NAMALWA (cell line): ENCODE data around the gene COQ7.
A peak's percentile ranks its signal among the peaks of the same experiment; 100 is the strongest.

Source experiments
- DNase-seq: peaks from one replicate; pipeline ENCODE4 v3.0.0-alpha.2; 2015; ENCODE audit warnings: low spot score

Gene COQ7

DNA sequence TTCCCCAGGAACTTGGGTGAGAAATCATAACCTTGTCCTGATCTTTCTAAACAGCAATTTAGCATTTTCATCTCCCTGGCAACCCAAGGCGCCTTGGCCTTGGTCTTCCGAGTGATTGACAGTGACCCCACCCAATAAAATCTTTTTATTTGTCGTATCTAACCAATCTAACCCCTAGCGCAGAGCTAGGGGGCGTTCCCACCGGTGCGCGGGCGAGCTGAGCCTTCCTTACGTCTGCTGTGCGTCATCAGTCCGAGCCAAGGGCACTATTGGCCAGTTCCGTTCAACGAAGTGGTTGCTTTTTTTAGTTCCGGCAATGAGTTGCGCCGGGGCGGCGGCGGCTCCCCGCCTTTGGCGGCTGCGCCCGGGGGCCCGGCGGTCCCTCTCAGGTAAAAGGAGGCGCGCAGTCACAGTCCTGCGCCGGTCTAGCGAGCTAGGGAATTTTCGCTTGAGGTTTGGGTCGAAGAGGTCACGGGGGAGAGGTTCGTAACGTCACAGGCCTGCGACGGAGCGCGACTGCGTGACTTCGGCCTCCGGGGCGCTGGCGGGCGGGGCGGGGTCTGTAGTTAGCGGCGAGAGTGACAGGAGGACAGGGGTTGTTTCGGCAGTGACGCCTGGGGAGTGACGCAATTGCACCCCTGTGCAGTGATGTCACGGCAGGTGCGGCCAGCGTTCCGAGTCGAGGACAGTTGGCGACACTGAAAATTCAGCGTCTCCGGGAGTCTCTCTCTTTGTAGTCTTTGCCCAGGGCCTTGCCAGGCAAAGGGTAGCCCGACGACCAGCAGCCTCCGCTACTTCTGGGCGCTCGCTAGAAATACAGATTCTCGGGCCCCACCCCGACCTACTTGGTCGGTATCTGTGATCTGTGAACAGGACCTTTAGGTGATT lies at the start of gene COQ7:
Gene COQ7 (plus strand): TSS at position 266 of the 888 bp plus-strand sequence. CDS start 51 bp downstream, at position 317.
- DNase-seq: peak; percentile 100

DNA sequence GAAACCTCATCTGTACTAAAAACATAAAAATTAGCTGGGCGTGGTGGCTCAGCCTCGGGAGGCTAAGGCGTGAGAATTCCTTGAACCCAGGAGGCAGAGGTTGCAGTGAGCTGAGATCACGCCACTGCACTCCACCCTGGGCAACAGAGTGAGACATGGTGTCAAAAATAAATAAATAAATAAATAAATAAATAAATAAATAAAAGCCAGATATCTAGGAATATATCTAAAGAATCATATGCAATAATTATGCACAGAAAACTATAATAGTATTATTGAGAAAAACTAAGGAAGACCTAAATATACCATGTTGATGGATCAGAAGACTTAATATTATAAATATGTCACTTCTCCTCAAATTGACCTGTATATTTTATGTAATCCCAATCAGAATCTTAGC lies 46.7 kb upstream of the COQ7 start:
- DNase-seq: no peak

DNA sequence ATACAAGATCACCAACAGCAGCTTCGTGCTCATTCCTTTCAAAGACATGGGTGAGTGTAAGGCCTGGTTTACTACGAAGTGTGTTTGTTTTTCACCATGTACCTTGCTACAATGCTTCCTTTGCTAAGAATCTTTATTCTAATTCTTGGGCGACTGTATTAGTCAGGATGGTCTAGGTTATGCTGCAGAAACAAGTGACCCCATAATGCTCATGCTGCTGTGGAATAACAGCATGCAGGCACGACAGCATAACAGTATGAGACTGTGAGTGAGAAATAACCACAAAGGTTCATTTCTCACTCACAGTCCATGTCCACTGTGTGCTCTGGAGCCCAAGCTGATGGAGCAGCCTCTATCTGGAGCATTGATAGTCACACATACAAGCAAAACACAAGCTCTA lies 45.7 kb upstream of the COQ7 start:
- no peak for DNase-seq

DNA sequence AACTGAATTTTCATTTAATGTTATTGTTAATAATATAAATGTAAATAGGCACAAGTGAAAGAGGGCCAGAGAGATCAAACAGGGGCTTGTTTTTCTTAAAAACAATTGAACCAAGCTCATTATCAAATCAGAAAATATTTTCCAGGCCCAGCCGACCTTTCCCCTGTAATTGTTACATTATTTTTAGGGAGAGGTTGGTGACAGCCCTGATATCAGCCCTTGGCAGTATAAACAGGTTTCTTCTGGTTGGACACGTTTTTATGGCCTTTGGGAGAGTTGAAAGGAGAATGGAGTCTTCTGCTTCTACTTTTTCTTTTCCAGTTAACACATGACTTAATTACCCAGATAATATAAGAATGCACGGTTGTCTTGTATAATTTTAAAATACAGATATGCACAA lies 40.0 kb upstream of the COQ7 start:
- no peak for DNase-seq

DNA sequence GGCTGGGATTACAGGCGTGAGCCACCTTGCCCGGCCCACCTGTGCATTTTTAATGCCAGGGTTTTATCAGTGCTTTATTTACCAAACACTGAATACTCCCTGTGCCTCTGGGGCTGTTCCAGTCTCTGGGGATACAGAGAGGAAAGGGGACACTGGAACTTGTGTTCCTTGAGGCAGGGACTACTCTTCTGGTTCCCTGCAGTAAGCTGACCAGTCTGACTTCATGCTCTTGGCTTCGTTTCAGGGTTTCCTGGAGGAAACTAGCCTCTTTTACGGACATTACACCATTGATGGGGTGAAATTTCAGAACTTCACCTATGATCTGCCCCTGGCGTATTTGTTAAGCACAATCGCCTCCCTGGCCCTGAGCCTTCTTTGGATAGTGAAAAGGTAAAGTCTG lies 37.4 kb upstream of the COQ7 start:
- no peak for DNase-seq

DNA sequence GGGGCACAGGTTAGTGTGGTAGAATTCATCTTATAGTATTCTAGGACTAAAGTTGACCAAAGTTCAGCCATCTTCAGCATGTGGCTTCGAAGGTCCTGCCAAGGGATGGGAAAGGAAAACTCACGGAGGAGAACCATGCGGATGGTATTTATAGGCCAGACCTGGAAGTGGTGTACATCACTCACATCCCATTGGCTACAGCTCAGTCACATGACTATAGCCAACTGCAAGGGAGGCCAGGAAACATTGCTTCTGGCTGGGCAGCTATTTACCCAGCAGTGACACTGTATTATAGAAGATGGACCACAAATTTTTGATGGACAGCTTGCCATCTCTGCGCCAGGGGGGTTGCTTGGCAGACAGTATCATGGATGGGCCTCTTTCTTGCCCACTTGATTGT lies 35.7 kb upstream of the COQ7 start:
- DNase-seq: no peak

DNA sequence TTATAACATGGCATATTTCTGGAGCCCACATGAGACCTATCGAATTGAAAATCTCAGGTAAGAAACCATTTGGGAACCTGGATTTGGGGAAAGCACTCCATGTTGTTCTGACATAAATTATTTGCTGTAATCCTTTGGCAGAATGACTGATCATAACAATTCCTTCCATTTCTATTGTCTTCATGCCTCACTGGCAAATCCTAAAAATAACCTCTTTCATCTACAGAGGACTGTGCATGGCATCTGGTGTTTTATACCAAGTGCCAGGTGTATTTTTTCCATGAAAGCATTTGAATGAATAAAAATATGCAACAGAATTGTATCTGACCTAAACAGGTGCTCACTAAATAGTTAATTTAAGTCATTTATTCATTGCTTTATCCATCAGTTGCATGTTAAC lies 33.7 kb upstream of the COQ7 start:
- no peak for DNase-seq

DNA sequence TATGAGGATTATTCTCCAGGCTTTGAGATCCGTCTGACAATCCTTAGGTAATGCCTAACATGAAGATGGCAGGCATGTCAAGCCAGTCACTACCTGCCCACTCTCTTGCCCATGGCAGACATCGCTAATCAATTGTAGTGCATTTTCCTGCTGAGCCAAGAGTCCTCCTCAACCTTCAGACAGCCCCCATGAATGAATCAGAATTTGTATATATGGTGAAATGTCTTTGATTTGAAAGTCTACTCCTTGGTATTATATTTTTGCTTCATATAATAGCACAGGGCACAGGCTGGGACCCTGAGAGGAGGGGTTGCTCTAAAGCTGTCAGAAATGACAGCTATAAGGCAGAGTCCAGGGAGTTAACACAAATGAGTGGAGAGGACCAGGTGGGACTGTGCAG lies 27.0 kb upstream of the COQ7 start:
- no peak for DNase-seq

DNA sequence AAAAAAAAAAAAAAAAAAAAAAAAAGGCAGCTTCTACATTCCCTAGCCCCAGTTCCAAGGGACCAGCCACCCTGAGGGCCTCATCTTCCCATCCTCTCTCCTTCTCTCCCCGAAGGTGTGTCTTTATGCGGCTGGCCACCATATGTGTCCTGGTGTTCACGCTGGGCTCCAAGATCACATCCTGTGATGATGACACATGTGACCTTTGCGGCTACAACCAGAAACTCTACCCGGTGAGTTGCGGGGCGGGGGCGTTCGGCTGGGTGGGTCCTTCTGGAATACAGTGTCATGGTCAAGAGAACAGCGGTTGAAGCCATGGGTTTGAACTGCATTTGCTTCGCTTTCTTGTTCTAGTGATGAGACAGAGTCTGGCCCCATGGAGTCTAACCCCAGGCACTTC lies 22.6 kb upstream of the COQ7 start:
- no peak for DNase-seq

DNA sequence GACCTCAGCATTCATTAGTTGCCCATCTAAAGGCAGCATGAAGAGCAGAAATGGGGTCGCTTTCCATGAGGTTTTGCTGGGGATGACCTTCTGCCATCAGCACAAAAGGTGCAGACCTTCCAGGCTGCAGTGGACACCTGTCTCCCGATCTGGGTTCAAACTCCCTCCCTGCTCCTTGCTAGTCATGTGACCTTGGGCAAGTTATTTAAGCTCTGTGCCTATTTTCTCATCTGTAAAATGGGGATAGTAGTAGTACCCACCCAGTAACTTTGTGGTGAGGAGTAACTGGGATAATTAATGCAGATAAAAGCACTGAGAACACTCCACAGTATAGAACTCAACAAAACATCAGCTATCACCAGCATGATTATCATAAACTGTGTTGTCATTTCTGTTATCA lies 21.4 kb upstream of the COQ7 start:
- no peak for DNase-seq

DNA sequence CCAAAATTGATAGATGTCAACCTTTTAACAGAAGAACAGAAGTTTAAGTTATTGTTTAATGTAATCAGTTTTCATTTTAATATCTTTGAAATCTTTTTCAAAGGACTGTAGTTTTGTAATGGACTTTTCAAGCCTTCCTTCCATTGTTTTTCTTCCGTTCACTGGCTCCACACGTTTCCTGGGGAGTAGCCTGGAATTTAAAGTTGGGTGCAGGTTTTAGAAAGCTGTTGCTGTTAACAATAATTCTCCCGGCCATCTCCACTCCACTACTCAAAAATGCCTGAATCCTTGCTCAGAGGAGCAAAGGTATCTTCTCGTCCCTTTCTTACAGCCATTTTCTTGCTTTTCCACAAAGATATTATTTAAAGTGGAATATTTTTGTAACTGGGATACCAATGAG lies 4.7 kb upstream of the COQ7 start:
- DNase-seq: no peak

DNA sequence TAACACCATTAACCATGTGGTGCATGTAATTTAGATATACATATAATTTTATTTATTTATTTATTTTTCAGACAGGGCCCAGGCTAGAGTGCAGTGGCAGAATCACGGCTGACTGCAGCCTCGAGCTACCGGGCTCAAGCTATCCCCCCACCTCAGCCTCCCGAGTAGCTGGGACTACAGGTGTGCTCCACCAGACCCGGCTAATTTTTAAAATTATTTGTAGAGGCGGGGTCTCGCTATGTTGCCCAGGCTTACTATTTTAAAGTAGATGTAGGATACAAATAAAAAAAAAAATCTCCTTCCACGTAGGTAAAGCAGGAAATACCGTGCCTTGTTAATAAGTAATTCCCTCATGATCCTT lies 446 bp upstream of the COQ7 start:
- DNase-seq: no peak

DNA sequence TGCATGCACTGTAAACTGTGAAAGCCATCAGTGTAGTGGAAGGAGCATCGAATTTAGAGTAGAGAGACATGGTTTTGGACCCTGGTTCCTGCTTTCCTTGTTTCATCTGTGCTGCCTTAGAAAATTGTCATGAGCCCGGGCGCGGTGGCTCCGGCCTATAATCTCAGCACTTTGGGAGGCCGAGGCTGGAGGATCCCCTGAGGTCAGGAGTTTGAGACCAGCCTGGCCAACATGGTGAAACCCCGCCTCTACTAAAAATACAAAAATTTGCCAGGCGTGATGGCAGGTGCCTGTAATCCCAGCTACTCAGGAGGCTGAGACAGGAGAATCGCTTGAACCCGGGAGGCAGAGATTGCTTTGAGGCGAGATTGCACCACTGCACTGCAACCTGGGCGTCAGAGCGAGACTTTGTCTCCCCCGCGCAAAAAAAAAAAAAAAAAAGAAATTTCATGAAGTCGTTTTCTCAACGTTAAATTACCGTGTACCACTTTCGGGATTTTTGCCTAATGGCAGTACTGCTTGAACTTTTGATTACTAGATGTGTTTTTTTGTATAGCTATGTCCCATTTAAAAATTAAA lies 912 bp downstream of the COQ7 start:
- no peak for DNase-seq

DNA sequence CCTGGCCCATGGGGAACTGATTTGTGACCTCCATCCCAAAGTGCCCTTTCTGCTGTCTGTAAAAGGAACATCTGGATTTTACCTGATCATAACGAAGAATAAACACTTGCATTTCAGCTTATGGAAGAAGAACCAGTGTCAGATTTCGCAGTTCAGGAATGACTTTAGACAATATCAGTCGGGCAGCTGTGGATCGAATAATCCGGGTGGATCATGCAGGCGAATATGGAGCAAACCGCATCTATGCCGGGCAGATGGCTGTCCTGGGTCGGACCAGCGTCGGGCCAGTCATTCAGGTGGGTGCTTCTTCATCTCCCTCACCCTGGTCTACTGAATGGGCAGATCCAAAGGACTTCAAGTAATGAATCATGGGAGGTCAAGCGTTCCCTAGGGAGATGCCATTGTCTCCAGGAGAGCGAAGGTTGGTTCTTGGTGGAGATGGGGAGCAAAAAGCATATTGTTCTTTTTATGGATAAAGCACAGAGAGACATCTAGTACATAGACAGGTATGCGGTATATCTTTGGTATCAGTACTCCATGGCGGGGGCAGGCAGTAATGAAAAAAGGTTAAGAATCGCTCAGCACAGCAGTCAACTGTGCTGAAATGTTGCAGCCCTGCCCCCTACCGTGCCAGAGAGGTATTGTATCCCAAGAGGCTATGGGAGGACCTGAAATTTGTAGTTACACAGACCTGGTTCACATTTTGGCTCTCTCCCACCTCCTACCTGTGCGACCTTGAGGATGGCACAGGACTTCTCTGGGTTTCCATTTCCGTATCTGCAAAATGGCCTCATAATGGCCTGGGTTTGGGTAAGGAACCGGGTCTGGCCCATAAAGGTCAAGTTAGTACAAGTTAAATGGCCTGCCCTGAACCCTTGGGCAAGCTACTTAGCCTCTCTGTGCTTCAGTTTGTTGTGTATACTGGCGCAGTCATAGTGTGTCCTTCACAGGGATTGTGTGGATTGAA lies 4.7 kb downstream of the COQ7 start:
- DNase-seq: peak; percentile 80

DNA sequence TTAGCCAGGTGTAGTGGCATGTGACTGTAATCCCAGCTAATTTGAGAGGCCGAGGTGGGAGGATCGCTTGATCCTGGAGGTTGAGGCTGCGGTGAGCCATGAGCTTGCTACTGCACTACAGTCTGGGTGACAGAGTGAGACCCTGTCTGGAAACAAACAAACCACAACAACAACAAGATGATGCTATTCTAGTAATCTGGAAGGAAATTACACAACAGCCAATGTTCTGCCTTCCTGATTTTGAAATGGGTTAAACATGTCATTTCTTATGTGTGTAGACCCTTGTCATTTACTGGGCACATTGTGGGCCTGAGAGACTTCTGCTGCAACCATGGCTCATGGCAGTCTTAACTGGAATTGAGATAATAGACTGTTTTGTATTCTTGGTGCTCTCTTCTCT lies 5.9 kb downstream of the COQ7 start:
- no peak for DNase-seq

DNA sequence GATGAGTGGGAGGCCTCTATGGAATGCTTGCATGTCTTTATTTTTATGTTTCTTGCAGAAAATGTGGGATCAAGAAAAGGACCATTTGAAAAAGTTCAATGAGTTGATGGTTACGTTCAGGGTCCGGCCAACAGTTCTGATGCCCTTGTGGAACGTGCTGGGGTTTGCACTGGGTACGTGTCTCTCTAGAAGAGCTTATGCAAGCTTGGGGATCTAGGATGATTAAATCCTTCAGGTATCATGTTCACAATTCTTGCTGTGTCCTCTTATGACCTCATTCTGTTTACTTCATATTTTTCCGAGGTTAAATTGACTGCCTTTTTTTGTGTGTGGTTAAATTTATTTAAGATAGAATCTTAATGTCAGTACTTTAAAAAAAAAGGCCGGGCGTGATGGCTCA lies 6.4 kb downstream of the COQ7 start:
- DNase-seq: no peak

DNA sequence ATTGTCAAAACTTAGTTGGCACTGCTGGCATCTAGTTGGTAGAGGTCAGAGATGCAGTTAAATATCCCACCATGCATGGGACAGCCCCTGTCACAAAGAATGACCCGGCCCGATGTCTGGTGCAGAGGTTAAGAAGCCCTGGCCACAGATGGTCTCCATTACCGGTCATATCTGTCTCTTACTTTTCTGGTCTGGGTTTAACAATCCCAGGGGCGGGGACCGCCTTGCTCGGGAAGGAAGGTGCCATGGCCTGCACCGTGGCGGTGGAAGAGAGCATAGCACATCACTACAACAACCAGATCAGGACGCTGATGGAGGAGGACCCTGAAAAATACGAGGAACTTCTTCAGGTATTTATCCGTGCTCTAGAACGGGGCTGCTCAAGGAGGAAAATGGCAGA lies 8.1 kb downstream of the COQ7 start:
- DNase-seq: no peak

DNA sequence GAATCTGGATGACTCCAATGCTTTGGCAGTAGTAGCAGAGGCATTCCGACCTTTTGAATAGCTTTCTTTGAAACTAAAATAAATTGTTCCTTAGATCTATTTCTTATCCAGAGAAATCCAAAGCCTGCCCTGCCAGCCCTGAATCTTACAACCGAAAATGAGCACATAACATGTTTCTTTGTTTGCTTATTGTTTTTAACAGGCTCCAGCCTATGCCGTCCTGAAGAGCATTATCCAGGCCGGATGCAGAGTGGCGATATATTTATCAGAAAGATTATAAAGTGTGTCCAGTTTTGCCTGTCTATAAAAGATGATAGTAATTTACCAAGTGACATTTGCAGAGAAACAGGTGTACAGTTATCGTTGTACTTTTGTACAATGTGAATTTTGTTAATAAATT lies 10.5 kb downstream of the COQ7 start:
- DNase-seq: no peak

DNA sequence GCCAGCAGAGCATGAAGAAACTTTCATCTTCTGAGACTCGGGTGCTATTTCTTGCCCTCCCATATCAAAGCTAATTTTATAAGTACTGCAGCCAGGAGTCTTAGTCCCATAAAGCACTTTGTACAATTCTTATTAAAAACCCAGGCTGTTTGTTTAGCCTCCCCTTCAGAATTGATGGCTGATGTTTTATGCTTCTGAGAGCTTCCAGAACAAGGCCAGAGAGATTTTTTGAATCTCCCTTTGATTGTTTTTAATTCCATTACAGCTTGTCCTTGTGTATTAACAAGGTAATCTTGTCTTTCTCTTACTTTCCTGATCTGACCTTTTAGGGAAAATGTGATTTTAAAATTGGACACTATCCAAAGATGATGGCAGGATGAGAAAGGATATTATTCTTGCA lies 16.3 kb downstream of the COQ7 start:
- no peak for DNase-seq

DNA sequence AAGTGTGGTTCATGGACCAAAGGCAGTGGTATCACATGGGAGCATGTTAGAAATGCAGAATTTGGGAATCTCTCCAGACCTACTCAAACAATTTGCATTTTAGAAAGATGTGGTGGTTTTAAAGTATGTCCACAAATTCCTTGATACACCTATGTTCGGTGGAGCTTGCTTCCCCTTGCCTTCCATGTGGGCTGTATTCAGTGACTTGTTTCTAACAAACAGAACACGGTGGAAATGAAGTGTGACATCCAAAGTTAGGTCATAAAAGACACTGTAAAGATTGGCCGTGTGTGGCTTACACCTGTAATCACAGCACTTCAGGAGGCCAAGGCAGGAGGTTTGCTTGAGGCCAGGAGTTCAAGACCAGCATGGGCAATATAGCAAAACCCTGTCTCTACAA lies 16.7 kb downstream of the COQ7 start:
- no peak for DNase-seq

DNA sequence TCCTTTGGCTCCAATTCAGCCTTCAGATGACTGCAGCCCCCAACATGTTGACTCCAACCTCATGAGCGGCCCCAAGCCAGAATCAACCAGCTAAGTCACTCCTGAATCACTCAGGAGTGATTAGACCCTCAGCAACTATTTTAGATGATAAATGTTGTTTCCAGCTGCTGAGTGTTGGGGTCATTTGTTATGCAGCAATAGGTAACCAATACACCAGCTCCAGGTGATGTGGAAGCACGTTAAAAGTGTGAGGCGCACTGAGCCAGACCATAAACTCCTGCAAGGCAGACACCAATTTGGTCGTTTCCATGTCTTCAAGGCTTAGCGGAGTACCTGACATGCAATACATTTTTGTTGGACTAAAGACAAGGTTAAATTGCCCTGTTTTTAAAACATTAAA lies 17.5 kb downstream of the COQ7 start:
- DNase-seq: no peak

DNA sequence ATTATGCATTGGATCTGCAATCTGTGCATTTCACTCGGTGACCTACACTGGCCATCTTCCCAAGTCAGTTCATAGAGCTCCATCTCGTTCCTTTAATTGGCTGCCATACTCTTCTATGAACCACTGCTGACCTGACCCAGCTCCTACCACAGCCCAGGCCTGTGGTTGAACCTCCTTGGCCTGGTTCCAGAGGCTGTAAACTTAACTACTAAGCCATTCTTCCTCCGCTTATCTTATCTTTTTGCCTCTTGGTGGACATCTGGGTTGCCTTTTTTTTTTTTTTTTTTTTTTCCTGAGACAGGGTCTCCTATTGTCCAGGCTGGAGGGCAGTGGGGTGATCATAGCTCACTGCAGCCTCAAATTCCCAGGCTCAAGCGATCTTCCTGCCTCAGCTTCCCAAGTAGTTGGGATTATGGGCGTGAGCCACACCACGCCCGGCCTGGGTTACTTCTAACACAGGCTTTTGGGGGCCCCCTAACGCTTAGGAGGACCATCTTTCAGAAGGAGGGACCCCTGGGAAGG lies 18.3 kb downstream of the COQ7 start:
- DNase-seq: no peak
